Right renal cortex interstitium (tissue), 3 donors: ENCODE data around the gene DLGAP4. TPM values are rescaled to one million over a fixed set of nuclear protein-coding genes. Genes with fewer than 3 reads are reported as not detected.

Experiments
- DNase-seq, 3 donors: peaks; one replicate each; pipeline ENCODE4 v3.0.0-alpha.2; 2013; ENCODE audit warnings: low read depth in 3 of 3, low spot score in 2 of 3
- polyA plus RNA-seq, 3 donors: library from polyadenylated mRNA; unstranded; fragments of 120-200 nt; gene quantifications; one replicate each; pipeline ENCODE4 v1.2.1, GENCODE V29; 2013; ENCODE audit not compliant: insufficient read length in 3 of 3

DLGAP4 gene
- polyA plus RNA-seq, 3 donors = 42.9 to 49.1 (median 48.1) TPM

GRCh38 chr20:36273414-36274180, 32.5 kb upstream of the DLGAP4 start:
- no peak for DNase-seq

- DNase-seq = no peak
These were observed 31.8 kb upstream of the DLGAP4 start for GRCh38 chr20:36274181-36274841.

- DNase-seq = no peak
These were observed 31.1 kb upstream of the DLGAP4 start for GRCh38 chr20:36275011-36275410.

- DNase-seq = no peak
These were observed 30.5 kb upstream of the DLGAP4 start for GRCh38 chr20:36275441-36276189.

- no peak for DNase-seq
These were observed 28.6 kb upstream of the DLGAP4 start for GRCh38 chr20:36277546-36277945.

GRCh38 chr20:36279362-36279761, 26.8 kb upstream of the DLGAP4 start:
- DNase-seq = no peak

GRCh38 chr20:36279776-36280175, 26.4 kb upstream of the DLGAP4 start:
- no peak for DNase-seq

- no peak for DNase-seq
These were observed 24.3 kb upstream of the DLGAP4 start for GRCh38 chr20:36281785-36282380.

- no peak for DNase-seq
These were observed 21.4 kb upstream of the DLGAP4 start for GRCh38 chr20:36284751-36285150.

GRCh38 chr20:36285746-36286447, 20.2 kb upstream of the DLGAP4 start:
- DNase-seq = no peak

GRCh38 chr20:36297656-36298055, 8.5 kb upstream of the DLGAP4 start:
- DNase-seq = no peak

- DNase-seq = no peak
These were observed 8.1 kb upstream of the DLGAP4 start for GRCh38 chr20:36298061-36298460.

- no peak for DNase-seq
These were observed 7.3 kb upstream of the DLGAP4 start for GRCh38 chr20:36298795-36299339.

- DNase-seq = no peak
These were observed 6.7 kb upstream of the DLGAP4 start for GRCh38 chr20:36299459-36299858.

- no peak for DNase-seq
These were observed 4.6 kb upstream of the DLGAP4 start for GRCh38 chr20:36301359-36302119.

GRCh38 chr20:36303020-36303595, 3.0 kb upstream of the DLGAP4 start:
- DNase-seq = no peak

GRCh38 chr20:36303831-36304230, 2.3 kb upstream of the DLGAP4 start:
- DNase-seq = no peak

- DNase-seq = no peak
These were observed 1.2 kb upstream of the DLGAP4 start for GRCh38 chr20:36304786-36305495.
